Mucosa of descending colon (tissue), 3 donors: Measurements from ENCODE around the gene DDX51. TPM values are rescaled to one million over a fixed set of nuclear protein-coding genes. Genes with fewer than 3 reads are reported as not detected.

Experiments
- ATAC-seq: fragments of 200-7000 bp; cut with Tn5 transposase; one replicate; pipeline ENCODE4 v1.9.1; 2020; ENCODE audit warnings: mild to moderate bottlenecking, moderate library complexity
- DNase-seq, 3 donors: peaks; one replicate each; pipeline ENCODE4 v3.0.0-alpha.2; 2020
- H3K36me3 ChIP-seq: fragments of 200-600 bp; one replicate; pipeline ENCODE4 v1.8.0; 2021; ENCODE audit warnings: low read depth, mild to moderate bottlenecking
- H3K4me1 ChIP-seq: fragments of 200-600 bp; one replicate; pipeline ENCODE4 v1.8.0; 2021; ENCODE audit warnings: low read depth, mild to moderate bottlenecking
- H3K4me3 ChIP-seq: fragments of 200-600 bp; one replicate; pipeline ENCODE4 v1.8.0; 2021; ENCODE audit warnings: mild to moderate bottlenecking
- H3K9me3 ChIP-seq: fragments of 200-600 bp; one replicate; pipeline ENCODE4 v1.8.0; 2021; ENCODE audit warnings: mild to moderate bottlenecking
- intact Hi-C, 2 donors: fragments of 100-400 bp; cut with DNase I in 1 of 2; cut with micrococcal nuclease in 1 of 2; formaldehyde crosslinking; loops; one replicate each; pipeline versions ENCODE4 v1.11.0 to v1.11.1; 2022; cut with DNase I, micrococcal nuclease
- total RNA-seq, 3 donors: library from RNA; stranded (reverse); fragmentation: NEBNext Ultra II Directional in 2 of 3; extraction: Animal tissue kit (Norgen Biotek cat#: 25700) in 2 of 3; gene quantifications; one replicate each; pipeline versions ENCODE4 v1.2.1 to v1.2.4, GENCODE V29; 2021 to 2023
- TF ChIP-seq, protein P1 (sequence below): fragments of 200-600 bp; IDR thresholded peaks from one replicate; pipeline ENCODE4 v1.8.0; 2022; ENCODE audit warnings: antibody characterized with exemption, mild to moderate bottlenecking
- donor health status: DM: no; HTN: no; CAD: no; lungs with moderate emphysema.
- donor health status: DM: no; HTN: no; CAD: no.
- donor health status: DM: no; HTN: yes; CAD: no.

The DDX51 gene
- total RNA-seq, 3 donors from 2014 or later = 14.2 to 18.7 (median 15.6) TPM

DNA sequence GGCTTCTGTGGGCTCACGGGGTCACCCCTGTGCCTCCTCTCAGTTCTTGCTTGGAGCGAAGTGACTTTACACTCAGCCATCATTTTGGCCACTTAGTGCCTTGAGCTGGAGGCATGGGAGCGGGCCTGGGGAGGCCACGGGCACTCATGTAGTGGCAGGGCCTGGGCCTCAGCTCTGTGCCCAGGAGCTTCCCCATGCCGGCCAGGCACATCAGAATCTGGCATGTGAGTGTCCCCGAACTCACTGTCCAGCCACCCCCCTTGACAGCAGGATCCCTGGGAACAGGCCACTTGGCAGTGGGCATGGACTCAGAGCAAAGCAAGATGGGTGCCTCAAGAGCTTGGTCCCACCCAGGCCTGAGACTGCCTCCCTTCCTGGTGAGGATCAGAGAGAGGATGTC, 29.5 kb downstream of the DDX51 start:
- TF ChIP-seq, protein P1, sequence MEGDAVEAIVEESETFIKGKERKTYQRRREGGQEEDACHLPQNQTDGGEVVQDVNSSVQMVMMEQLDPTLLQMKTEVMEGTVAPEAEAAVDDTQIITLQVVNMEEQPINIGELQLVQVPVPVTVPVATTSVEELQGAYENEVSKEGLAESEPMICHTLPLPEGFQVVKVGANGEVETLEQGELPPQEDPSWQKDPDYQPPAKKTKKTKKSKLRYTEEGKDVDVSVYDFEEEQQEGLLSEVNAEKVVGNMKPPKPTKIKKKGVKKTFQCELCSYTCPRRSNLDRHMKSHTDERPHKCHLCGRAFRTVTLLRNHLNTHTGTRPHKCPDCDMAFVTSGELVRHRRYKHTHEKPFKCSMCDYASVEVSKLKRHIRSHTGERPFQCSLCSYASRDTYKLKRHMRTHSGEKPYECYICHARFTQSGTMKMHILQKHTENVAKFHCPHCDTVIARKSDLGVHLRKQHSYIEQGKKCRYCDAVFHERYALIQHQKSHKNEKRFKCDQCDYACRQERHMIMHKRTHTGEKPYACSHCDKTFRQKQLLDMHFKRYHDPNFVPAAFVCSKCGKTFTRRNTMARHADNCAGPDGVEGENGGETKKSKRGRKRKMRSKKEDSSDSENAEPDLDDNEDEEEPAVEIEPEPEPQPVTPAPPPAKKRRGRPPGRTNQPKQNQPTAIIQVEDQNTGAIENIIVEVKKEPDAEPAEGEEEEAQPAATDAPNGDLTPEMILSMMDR = no peak
- H3K4me3 ChIP-seq = no peak overlapping the region
- H3K36me3 ChIP-seq = peaks cover 5% of the 10 kb centered on the region
- no peak for DNase-seq
- intact Hi-C loops = no loop called here
- H3K9me3 ChIP-seq = no peaks in the 10 kb centered on the region
- ATAC-seq = no peak
- no peaks in the 10 kb centered on the region for H3K4me1 ChIP-seq

DNA sequence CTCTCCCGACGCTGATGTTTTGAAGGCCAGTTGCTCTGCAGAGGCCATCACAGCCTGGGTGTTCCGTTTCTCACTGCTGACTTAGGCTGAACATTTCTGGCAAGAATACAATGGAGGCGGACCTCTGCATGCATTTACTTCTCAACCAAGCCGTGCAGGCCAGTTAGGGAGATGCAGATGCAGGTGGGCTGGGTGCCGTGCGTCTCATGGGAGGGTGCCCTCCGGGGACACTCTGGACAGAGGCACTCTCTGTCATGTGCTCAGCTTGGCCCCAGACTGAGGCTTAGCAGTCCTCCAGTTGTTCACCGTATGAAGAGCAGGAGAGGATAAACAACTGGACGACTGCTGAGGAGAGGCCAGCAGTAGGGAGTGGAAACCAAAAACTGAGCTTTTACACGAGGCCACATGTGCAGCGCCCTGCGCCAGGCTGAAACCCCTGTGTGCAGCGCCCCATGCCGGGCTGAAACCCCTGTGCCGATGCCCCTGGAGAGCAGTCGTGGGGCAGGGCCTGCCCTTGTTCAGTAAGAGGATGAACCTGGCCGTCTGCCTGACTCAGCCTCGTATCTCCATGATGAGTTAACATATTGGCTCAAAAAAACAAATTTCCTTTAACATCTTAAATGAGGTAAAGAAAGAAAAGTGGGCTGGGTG, 32.3 kb downstream of the DDX51 start:
- Histone ChIP-seq H3K9me3 (no peaks in the 10 kb centered on the region), H3K36me3 (peaks cover 5% of the 10 kb centered on the region), H3K4me1 (no peaks in the 10 kb centered on the region), H3K4me3 (no peak overlapping the region)
- TF ChIP-seq, protein P1 = no peak
- intact Hi-C loops = no loop called here
- no peak for DNase-seq
- ATAC-seq = no peak

DNA sequence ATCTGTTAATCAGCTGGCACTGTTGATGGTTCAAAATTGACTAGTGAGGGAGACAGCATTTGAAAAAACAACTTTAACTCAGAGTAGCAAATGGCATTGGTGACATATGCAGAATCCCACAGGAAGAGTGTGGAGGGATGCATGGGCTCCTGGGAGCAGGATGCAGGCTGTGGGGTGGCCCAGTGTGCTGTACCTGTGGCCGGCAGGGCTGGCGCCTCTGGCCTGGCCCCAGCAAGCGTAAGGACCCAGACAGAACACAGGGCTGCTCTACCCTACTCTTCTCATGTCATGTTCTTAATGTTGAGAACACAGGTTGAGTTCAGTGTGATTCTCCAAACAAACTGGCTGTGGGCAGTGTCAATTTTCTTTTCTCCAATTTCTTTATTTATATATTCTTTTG, 33.4 kb downstream of the DDX51 start:
- peaks cover 5% of the 10 kb centered on the region for H3K36me3 ChIP-seq
- TF ChIP-seq, protein P1 = no peak
- H3K4me1 ChIP-seq = no peaks in the 10 kb centered on the region
- intact Hi-C loops = no loop called here
- no peak for ATAC-seq
- no peaks in the 10 kb centered on the region for H3K9me3 ChIP-seq
- DNase-seq = no peak
- no peak overlapping the region for H3K4me3 ChIP-seq

DNA sequence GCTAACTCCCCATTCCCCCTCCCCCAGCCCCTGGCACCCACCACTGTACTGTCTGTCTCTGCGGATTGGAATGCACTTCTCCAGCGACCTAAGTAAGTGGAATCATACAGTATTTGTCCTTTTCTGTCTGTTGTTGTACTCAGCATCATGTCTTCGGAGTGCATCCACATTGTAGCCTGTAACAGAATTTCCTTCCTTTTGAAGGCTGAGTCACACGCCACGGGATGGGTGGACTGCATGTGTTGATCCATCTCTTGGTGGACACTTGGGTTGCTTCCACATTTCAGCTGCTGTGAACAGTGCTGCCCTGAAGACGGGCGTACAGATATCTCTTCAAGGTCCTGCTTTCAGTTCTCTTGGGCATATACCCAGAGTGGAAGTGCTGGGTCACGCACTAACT, 34.4 kb downstream of the DDX51 start:
- H3K4me3 ChIP-seq = no peak overlapping the region
- ATAC-seq = no peak
- DNase-seq = no peak
- H3K36me3 ChIP-seq = peaks cover 5% of the 10 kb centered on the region
- intact Hi-C loops = no loop called here
- no peaks in the 10 kb centered on the region for H3K9me3 ChIP-seq
- no peaks in the 10 kb centered on the region for H3K4me1 ChIP-seq
- TF ChIP-seq, protein P1 = no peak

DNA sequence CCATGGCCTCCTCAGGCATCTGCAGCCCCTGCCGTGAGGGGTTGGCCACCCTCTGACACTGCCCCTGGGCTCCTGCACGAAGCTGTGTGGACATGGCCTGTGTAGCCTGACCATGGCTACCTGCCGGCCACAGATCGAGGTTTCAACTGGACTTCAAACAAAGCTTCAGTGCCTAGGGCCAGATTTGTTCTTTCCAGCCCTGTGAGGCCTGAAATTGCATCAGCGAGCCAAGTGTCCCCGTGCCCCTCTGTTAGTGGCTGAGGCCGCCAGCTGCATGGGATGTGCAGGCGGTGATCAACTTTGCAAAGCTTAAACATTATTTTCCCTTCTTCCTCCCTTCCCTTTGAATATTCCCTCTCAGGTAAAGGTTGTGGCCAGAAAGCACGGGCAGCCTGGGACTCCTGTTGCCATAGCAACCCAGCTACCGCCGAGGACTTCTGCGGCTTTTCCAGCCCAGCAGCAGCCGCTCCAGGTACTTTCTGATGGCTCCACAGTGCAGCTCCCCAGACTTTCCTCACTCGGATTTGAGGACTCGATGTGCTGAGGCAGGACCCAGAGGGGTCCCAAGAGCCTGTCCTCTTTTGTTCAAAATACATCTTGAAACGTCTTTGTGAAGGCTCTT, 35.8 kb downstream of the DDX51 start:
- intact Hi-C loops = no loop called here
- H3K36me3 ChIP-seq = peaks cover 5% of the 10 kb centered on the region
- H3K9me3 ChIP-seq = no peaks in the 10 kb centered on the region
- TF ChIP-seq, protein P1 = no peak
- no peak overlapping the region for H3K4me3 ChIP-seq
- ATAC-seq (no peak), DNase-seq (no peak)
- no peaks in the 10 kb centered on the region for H3K4me1 ChIP-seq
